Activated CD8-positive, alpha-beta memory T cell treated with anti-CD3 and anti-CD28 coated beads, Interleukin-2, amount 50 U/mL, for 24 hours (primary cell): Measurements from ENCODE around the gene RTN4IP1.
"Not testable (repeated sequence)": the region's sequence is repeated elsewhere in the genome, so short reads cannot be mapped to it uniquely, and the experiment has no call there.

Experiments used
- DNase-seq: peaks from one replicate; pipeline ENCODE4 v3.0.0-alpha.2; 2020; ENCODE audit errors: extremely low read depth

The RTN4IP1 gene

DNA sequence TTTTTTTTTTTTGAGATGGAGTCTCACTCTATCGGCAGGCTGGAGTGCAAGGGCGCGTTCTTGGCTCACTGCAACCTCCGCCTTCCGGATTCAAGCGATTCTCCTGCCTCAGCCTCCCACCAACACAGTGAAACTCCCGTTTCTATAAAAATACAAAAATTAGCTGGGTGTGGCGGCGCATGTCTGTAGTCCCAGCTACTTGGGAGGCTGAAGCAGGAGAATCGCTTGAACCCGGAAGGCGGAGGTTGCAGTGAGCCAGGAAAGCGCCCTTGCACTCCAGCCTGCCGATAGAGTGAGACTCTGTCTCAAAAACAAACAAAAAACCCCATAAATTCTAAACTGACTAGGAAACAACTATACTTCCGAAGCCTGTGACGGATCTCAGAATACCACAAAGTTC lies 1.5 kb downstream of the RTN4IP1 start:
- DNase-seq: not testable (repeated sequence)

DNA sequence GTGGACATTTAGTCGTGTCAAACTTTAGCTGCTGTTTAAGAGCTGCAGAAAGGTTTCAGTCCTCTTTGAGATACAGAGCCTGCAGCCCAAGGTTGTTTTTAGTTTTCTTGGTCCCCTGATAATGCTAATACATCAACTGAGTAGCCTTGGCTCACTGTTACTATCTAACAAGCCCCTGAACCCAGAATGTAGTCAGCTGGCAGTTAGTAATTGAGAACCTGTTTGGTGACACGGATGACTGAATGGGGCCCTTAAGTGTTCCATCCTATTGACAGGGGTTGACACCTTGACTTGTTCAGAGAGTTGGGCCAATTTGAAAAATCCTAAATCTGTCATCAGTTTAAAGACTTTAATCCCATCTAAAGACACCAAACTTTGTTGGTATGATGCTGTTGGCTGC lies 2.8 kb downstream of the RTN4IP1 start:
- DNase-seq: no peak

- DNase-seq: no peak
Observed at GRCh38 chr6:106623039-106623438, 6.3 kb downstream of the RTN4IP1 start.

DNA sequence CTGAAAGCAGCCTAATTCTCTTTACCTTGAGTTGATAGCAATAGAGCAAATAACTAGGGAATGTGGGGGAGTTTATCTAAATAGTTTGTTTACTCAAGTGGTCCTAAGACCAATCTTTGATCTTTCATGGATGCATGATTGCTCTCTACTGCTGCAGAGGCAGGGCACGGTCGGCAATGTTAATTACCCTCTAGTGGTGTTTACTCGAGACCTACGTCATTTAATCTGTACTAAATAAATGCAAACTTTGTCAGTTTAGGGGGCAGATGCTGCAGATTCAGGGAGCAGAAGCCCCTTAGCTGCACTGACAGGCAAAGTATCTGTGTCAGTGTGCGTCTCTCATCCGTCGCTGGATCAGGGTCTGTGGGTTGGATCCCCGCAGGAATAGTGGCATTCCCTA lies 6.9 kb downstream of the RTN4IP1 start:
- no peak for DNase-seq

- no peak for DNase-seq
Observed at GRCh38 chr6:106620931-106621672, 8.2 kb downstream of the RTN4IP1 start.

- no peak for DNase-seq
Observed at GRCh38 chr6:106619223-106619622, 10.1 kb downstream of the RTN4IP1 start.

DNA sequence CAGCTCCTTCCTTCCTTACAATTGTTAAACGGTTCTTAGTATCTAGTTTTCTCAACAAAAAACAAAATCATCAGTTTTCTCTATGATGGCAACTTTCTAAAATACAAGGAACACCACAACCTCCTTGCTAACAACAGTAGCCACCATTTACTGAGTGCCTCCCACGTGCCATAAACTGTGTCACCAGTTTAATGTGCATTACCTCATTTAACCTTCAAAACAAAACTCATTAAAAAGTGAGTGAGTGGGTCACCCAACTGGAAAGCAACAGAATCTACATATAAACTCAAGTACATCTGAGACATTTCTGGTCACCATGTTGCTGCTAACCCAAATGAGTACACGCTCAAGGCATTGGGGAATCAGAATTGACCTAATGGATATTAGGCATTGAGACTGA lies 11.0 kb downstream of the RTN4IP1 start:
- DNase-seq: no peak

GRCh38 chr6:106617857-106618256 lies 11.4 kb downstream of the RTN4IP1 start:
- no peak for DNase-seq

DNA sequence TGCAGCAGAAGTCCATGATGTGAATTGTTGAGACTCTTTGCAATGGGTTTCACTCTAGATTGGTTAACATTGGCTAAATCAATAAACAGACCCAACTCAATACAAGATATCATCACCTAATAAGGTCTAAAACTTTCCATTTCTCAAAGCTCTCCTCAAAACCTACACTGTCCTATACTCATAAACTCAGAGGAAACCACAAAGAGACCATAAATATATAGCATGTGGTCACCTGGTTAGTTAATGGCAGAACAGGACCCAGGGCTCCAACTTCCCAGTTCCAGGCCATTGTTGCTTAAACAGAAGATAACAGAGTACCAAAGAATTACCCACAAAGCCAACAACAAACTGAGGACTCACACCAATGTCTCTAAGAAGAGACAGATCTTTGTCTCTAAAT lies 12.0 kb downstream of the RTN4IP1 start:
- no peak for DNase-seq

DNA sequence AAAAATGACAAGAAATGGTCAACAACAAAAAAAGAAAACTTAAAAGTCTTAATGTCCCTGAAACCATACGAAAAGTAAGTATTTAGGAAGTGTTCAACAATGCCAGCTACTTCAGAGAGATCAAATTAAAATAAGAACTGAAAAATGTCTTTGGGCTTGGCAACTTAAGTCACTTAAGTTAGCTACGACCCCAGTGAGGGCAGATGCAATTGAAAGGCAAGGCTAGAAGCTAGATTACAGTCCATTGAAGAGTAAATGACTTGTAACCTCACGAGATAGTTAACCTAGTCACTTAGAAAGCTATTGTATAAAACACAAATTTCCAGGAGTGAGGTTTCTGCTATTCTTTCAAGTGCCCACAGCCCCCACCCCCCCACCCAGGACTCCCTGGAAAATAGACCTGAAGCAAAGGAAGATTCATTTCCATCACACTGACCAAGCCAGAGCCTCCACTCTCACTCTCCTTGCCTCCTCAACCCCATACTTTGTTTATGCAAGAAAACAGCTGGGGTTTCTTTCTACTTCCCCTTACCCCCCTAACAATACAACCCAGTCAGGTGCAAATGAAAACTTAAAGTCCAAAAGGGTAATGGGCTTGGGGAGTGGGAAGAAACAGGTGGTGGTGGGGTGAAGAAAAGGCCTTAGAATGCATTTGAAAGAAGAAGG lies 14.6 kb downstream of the RTN4IP1 start:
- no peak for DNase-seq

DNA sequence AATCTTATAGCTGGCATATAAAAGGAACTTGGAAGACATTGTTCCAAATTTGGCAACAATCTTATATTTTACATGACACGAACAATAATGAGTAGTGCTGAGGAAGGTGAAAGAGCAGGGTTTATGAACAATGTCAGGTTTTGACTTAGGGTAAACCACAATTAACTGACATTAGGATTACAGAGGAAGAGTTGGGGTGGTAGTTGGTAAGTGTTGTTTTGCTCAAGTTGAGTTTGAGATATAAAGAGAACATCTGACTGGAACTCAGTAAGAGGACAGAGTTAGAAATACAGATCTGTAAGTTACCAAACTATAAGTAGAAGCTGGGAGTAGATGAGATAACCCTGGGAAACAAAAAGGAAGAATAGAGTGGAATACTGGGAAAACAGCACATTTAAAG lies 15.1 kb downstream of the RTN4IP1 start:
- no peak for DNase-seq

DNA sequence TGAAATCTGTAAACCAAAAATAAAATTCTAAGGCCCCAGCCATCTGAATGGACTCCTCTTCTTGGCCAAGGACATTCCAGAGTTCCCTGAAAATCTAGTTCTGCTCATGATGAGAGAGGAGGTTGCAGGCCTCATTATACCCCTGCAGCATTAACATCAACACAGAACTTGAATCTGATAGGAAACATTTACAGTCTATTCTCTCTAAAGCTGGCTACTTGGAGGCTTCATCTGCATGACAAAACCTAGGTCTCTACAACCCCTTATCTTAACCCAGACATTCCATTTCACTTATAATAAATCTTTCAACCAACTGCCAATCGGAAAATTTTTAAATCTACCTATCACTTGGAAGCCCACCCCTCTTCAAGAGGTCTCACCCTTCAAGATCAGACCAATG lies 15.7 kb downstream of the RTN4IP1 start:
- DNase-seq: no peak

- DNase-seq: no peak
Observed at GRCh38 chr6:106612671-106613416, 16.5 kb downstream of the RTN4IP1 start.

DNA sequence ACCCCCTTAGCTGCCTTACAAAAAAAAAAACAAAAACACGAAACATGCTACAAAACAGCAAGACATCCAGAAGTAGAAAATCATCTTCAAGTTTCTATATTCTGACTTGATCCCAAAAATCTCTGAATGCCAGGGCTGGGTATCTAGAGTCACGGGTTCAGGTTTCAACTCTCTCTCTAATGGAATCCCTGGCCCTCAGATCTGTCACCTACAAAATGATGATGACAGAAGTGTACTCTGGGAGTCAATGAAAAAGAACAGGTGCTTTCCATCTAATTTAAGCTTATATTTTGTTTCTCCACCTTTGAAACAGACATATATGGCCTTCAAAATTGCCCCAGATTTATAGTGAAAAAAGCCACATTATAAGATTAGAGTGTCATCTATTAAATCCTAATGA lies 18.3 kb downstream of the RTN4IP1 start:
- no peak for DNase-seq

GRCh38 chr6:106609699-106610098 lies 19.6 kb downstream of the RTN4IP1 start:
- no peak for DNase-seq

DNA sequence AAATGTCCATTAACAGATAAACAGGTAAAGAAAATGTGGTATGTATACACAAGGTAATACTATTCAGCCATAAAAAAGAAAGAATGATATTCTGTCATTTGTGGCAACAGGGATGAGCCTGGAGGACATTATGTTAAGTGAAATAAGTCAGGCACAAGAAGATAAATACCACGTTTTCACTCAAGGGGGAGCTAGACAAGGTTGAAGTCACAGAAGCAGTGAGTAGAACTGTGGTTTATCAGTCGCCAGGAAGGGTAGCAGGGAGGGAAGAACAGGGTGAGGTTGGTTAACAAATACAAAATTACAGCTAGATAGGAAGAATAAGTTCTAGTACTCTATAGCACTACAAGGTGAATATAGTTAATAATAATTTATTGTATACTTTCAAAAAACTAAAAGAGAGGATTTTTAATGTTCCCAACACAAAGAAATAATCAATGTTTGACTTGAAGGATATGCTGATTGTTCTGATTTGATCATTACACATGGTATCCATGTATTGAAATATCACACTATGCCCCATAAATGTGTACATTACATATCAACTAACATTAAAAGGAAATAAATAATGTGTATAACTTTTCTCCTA lies 21.1 kb downstream of the RTN4IP1 start:
- no peak for DNase-seq

DNA sequence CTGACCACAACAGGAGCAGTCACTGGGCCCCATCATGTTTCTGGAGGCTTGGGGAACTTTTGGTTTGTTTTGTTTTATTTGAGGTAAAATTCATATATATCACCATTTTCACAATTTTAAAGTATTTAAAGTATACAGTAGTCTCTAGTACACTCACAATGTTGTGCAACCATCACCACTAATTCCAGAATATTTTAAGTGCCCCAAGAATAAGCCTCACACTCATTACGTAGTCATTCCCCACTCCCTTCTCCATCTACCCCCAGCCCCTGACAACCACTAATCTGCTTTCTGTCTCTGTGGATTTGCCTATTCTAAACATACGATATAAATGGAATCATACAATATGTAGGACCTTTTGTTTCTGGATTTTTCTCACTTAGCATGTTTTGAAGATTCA lies 29.0 kb downstream of the RTN4IP1 start:
- no peak for DNase-seq

DNA sequence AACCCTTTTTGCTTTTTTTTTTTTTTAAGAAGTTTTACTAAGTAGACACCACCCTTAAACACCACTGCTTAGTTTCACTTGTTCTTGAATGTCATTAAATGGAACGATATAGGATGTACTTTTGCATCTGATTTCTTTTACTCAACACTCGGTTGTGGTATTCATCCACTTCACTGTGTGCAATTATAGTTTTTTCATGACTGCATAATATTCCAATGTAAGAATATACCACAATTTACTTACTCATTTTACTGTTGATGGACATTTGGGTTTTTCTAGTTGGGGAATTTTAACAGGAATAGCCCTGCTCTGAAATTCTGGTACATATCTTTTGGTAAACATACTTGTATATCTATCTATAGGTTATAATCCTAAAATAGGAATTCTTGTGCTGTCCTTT lies 29.9 kb downstream of the RTN4IP1 start:
- no peak for DNase-seq

DNA sequence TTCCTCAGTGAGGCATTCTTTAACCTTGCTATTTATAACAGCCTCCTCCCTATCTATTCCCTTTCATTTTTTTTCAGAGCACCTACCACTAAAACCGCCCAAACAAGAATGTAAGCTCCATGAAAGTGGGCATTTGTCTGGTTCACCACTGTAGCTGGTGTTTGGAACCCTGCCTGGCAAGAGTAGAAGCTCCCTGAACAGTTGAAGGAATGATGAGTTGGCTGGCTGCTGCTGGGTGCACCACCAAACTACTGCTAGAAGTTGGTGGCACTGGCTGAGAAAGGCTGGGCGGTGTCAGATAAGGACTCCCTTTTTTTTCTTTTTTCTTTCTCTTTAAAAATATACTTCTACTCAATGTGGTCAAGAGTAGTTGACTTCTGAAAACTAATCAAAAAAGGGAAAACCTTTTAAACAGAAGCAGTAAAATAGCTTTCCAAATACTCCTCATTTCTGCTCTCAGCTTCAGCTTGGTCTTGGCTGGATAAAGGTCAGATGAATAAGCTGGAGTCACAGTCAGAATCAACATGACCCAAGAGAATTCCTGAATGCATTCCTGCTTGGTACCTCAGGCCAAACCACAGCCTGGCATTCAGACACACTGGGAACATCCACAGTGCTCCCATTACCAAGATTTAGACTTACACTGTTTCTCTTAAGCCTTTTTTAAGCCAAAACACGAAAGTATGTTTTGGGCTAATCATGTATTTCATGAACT lies 38.0 kb downstream of the RTN4IP1 start:
- no peak for DNase-seq

DNA sequence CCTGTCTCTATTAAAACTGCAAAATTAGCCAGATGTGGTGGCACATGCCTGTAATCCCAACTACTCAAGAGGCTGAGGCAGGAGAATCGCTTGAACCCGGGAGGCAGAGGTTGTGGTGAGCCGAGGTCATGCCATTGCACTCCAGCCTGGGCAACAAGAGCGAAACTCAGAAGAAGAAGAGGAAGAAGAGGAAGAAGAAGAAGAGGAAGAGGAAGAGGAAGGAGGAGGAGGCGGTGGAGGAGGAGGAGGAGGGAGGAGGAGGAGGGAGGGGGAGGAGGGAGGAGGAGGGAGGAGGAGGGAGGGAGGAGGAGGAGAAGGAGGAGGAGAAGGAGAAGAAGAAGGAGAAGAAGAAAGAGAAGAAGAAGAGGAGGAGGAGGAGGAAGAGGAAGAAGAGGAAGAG lies 40.4 kb downstream of the RTN4IP1 start:
- not testable (repeated sequence) for DNase-seq

- no peak for DNase-seq
Observed at GRCh38 chr6:106586815-106587415, 42.4 kb downstream of the RTN4IP1 start.
